ENCODE measurements around the gene RAD51B. TPM values are rescaled to one million over a fixed set of nuclear protein-coding genes. Genes with fewer than 3 reads are reported as not detected.

The RAD51B gene
- polyA plus RNA-seq, 3 donors: 3.6 to 11.6 (median 9.4) TPM

- Mint-ChIP-seq H3K27me3 (ENCODE audit: low read depth in 3 of 3) (peaks cover 0 to 9% (median 1%) of the 10 kb centered on the region in 3 donors), H3K4me3 (no peak overlapping the region), H3K27ac (no peak overlapping the region), H3K36me3 (peaks cover 0 to 5% of the 10 kb centered on the region in 2 donors), H3K9me3 (peaks cover 0 to 7% (median 0%) of the 10 kb centered on the region in 7 donors), H3K4me1 (peaks cover 14% of the 10 kb centered on the region)
- DNase-seq: no peak
- Histone ChIP-seq H3K4me2 (replicated peaks; ENCODE audit: extremely low read depth, low read length, poor library complexity, severe bottlenecking) (no peak overlapping the region), H3K9me3 (replicated peaks in 1 of 2; ENCODE audit: control insufficient read depth in 1 of 2, insufficient read depth in 1 of 2, low read length in 2 of 2) (no peaks in the 10 kb centered on the region), H3K9ac (ENCODE audit: insufficient read depth, low read length, poor library complexity, severe bottlenecking) (no peak overlapping the region), H2AFZ (ENCODE audit: insufficient read depth, low read depth, low read length, poor library complexity, severe bottlenecking) (no peak overlapping the region), H3K36me3 (replicated peaks in 1 of 2; ENCODE audit: control insufficient read depth in 1 of 2, insufficient read depth in 2 of 2, low read length in 2 of 2) (no peaks in the 10 kb centered on the region), H3K4me3 (replicated peaks in 1 of 3; ENCODE audit: low read depth in 2 of 3, low read length in 3 of 3) (no peak overlapping the region), H4K20me1 (ENCODE audit: insufficient read depth, low read length) (no peaks in the 10 kb centered on the region), H3K4me1 (ENCODE audit: control insufficient read depth in 1 of 2, insufficient read depth in 2 of 2, low read length in 2 of 2) (no peaks in the 10 kb centered on the region), H3K79me2 (ENCODE audit: insufficient read depth, low read length) (no peaks in the 10 kb centered on the region), H3K27ac (ENCODE audit: low read depth in 1 of 2, low read length in 2 of 2) (no peak overlapping the region), H3K27me3 (ENCODE audit: control insufficient read depth in 2 of 2, insufficient read depth in 2 of 2, low read length in 2 of 2) (no peaks in the 10 kb centered on the region)
- intact Hi-C loops (cut with micrococcal nuclease): no loop called here
- TF ChIP-seq CTCF (IDR thresholded peaks at IDR 0.05): no peak
Measured at GRCh38 chr14:68667313-68667791, 847.8 kb downstream of the RAD51B start.

- 100% methylated on average over 4 of the region's 4 CpGs for WGBS (ENCODE audit: insufficient coverage)
- H3K27me3 Mint-ChIP-seq (ENCODE audit: low read depth in 3 of 3): peaks cover 0 to 9% (median 1%) of the 10 kb centered on the region in 3 donors
- Histone ChIP-seq H3K9me3 (replicated peaks in 1 of 2; ENCODE audit: control insufficient read depth in 1 of 2, insufficient read depth in 1 of 2, low read length in 2 of 2) (no peaks in the 10 kb centered on the region), H3K4me1 (ENCODE audit: control insufficient read depth in 1 of 2, insufficient read depth in 2 of 2, low read length in 2 of 2) (no peaks in the 10 kb centered on the region), H3K4me3 (replicated peaks in 1 of 3; ENCODE audit: low read depth in 2 of 3, low read length in 3 of 3) (no peak overlapping the region), H3K27me3 (ENCODE audit: control insufficient read depth in 2 of 2, insufficient read depth in 2 of 2, low read length in 2 of 2) (no peaks in the 10 kb centered on the region), H3K27ac (ENCODE audit: low read depth in 1 of 2, low read length in 2 of 2) (no peak overlapping the region), H4K20me1 (ENCODE audit: insufficient read depth, low read length) (no peaks in the 10 kb centered on the region), H3K79me2 (ENCODE audit: insufficient read depth, low read length) (no peaks in the 10 kb centered on the region), H3K9ac (ENCODE audit: insufficient read depth, low read length, poor library complexity, severe bottlenecking) (no peak overlapping the region), H3K36me3 (replicated peaks in 1 of 2; ENCODE audit: control insufficient read depth in 1 of 2, insufficient read depth in 2 of 2, low read length in 2 of 2) (no peaks in the 10 kb centered on the region), H3K4me2 (replicated peaks; ENCODE audit: extremely low read depth, low read length, poor library complexity, severe bottlenecking) (no peak overlapping the region), H2AFZ (ENCODE audit: insufficient read depth, low read depth, low read length, poor library complexity, severe bottlenecking) (no peak overlapping the region)
- no peak overlapping the region for H3K4me3 Mint-ChIP-seq
- H3K27ac Mint-ChIP-seq: peak overlapping the region in 1 of 7 donors; percentile 11
- no peak for DNase-seq
- peaks cover 17% of the 10 kb centered on the region for H3K4me1 Mint-ChIP-seq
- TF ChIP-seq CTCF (IDR thresholded peaks at IDR 0.05): no peak
- peaks cover 0 to 7% (median 0%) of the 10 kb centered on the region in 7 donors for H3K9me3 Mint-ChIP-seq
- intact Hi-C loops (cut with micrococcal nuclease): no loop called here
- peaks cover 0 to 5% of the 10 kb centered on the region in 2 donors for H3K36me3 Mint-ChIP-seq
Measured at GRCh38 chr14:68668028-68668427, 848.4 kb downstream of the RAD51B start.
